OCI-LY3 (cell line): ENCODE measurements around the gene CARD8.
A peak's percentile ranks its signal among the peaks of the same experiment; 100 is the strongest.
"Not testable (repeated sequence)": the region's sequence is repeated elsewhere in the genome, so short reads cannot be mapped to it uniquely, and the experiment has no call there.

Source experiments
- H2AFZ ChIP-seq: fragments of 200-600, 300-600 bp; shearing (Covaris generic); 2 replicates; pipeline ENCODE4 v1.6.0; 2014; ENCODE audit warnings: antibody characterized with exemption, low read depth, low read length
- H3K27ac ChIP-seq: fragments of 200-600, 300-600 bp; sonication (generic); 2 replicates; pipeline ENCODE4 v1.5.1; 2014; ENCODE audit warnings: mild to moderate bottlenecking, low read length, moderate library complexity, mixed read lengths
- H3K27me3 ChIP-seq: fragments of 200-600, 300-600 bp; sonication (generic); 2 replicates; pipeline ENCODE4 v1.6.1; 2014; ENCODE audit warnings: low read depth, low read length, mixed read lengths
- H3K36me3 ChIP-seq: fragments of 200-600, 300-600 bp; sonication (generic); replicated peaks from 2 replicates; pipeline ENCODE3; 2014; ENCODE audit warnings: low read depth, low read length, mixed read lengths
- H3K4me1 ChIP-seq: fragments of 300-600, 200-600 bp; sonication (generic); 2 replicates; pipeline ENCODE4 v1.6.1; 2014; ENCODE audit warnings: low read length, mixed read lengths
- H3K4me2 ChIP-seq: fragments of 200-600, 300-600 bp; sonication (generic); 2 replicates; pipeline ENCODE4 v1.6.1; 2014; ENCODE audit warnings: low read length, mixed read lengths
- H3K4me3 ChIP-seq: fragments of 300-600, 200-600 bp; sonication (generic); 2 replicates; pipeline ENCODE4 v1.5.1; 2014; ENCODE audit warnings: antibody characterized with exemption, mild to moderate bottlenecking, low read length, moderate library complexity
- H3K79me2 ChIP-seq: fragments of 300-600, 200-600 bp; shearing (Covaris generic); 2 replicates; pipeline ENCODE4 v1.6.1; 2014; ENCODE audit warnings: mild to moderate bottlenecking, low read length, mixed read lengths
- H3K9ac ChIP-seq: fragments of 300-600, 200-600 bp; shearing (Covaris generic); 2 replicates; pipeline ENCODE4 v1.6.0; 2014; ENCODE audit warnings: mild to moderate bottlenecking, low read length, moderate library complexity
- H3K9me3 ChIP-seq: fragments of 200-600, 300-600 bp; shearing (Covaris generic); 2 replicates; pipeline ENCODE4 v1.6.1; 2014; ENCODE audit warnings: low read length, mixed read lengths; ENCODE audit not compliant: insufficient read depth
- H4K20me1 ChIP-seq: fragments of 200-600, 300-600 bp; sonication (generic); 2 replicates; pipeline ENCODE4 v1.6.1; 2016; ENCODE audit warnings: low read length, mixed read lengths; ENCODE audit not compliant: insufficient read depth
- CTCF ChIP-seq: fragments of 200-600, 300-600 bp; sonication (generic); IDR thresholded peaks from 2 replicates; pipeline ENCODE4 v1.5.1; 2014; ENCODE audit warnings: antibody characterized with exemption, low read length, low read depth
- EZH2phosphoT487 ChIP-seq: fragments of 200-600 bp; shearing (Covaris generic); IDR thresholded peaks from 2 replicates; pipeline ENCODE4 v1.6.1; 2018; ENCODE audit warnings: antibody characterized with exemption, mixed run types, low read depth

Gene CARD8

DNA sequence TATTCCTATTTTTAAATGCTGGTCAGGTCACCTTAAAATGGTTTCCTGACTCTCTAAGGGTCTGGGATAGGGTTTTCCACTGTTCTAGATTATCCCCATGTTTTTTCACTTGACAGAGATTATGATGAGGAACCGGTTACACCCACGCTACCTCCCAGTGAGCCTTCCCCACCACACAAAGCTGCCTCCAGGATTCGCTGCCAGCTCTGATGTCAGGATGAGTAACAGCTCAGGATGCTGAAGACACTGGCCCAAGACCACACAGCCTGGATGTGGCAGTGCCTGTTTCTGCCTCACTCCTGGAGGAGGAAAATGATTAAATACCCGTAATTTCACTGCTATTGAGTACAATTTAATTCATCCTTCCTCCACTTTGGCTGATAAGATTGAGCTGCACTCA is 37.1 kb upstream of the CARD8 start:
- Histone ChIP-seq H3K4me2 (no peak overlapping the region), H3K27ac (no peak overlapping the region), H3K36me3 (no peaks in the 10 kb centered on the region), H3K9ac (no peak overlapping the region), H3K9me3 (no peaks in the 10 kb centered on the region), H3K27me3 (peaks cover 11% of the 10 kb centered on the region), H3K79me2 (no peaks in the 10 kb centered on the region), H2AFZ (no peak overlapping the region), H3K4me1 (peaks cover 3% of the 10 kb centered on the region; the same call in 1 of the 2 replicates), H4K20me1 (no peaks in the 10 kb centered on the region), H3K4me3 (no peak overlapping the region)
- TF ChIP-seq CTCF, result no peak
- TF ChIP-seq EZH2phosphoT487, result no peak

DNA sequence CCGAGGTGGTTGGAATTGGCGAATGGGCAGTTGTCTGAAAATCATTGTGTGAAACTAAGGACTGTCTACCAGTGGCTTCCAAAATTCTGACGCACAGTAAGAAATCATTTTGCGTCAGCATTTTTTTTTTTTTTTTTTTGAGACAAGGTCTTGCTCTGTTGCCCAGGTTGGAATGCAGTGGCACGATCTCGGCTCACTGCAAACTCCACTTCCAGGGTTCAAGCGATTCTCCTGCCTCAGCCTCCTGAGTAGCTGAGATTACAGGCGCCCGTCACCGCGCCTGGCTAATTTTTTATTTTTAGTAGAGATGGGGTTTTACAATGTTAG is 35.7 kb upstream of the CARD8 start:
- not testable (repeated sequence) for H4K20me1 ChIP-seq, H3K9me3 ChIP-seq, H3K4me1 ChIP-seq, H3K27ac ChIP-seq, H3K36me3 ChIP-seq, H3K9ac ChIP-seq, H3K79me2 ChIP-seq
- Histone ChIP-seq H3K27me3 (peaks cover 15% of the 10 kb centered on the region), H3K4me2 (peak overlapping the region; percentile 95), H3K4me3 (peak overlapping the region; percentile 77), H2AFZ (peak overlapping the region; percentile 82)

DNA sequence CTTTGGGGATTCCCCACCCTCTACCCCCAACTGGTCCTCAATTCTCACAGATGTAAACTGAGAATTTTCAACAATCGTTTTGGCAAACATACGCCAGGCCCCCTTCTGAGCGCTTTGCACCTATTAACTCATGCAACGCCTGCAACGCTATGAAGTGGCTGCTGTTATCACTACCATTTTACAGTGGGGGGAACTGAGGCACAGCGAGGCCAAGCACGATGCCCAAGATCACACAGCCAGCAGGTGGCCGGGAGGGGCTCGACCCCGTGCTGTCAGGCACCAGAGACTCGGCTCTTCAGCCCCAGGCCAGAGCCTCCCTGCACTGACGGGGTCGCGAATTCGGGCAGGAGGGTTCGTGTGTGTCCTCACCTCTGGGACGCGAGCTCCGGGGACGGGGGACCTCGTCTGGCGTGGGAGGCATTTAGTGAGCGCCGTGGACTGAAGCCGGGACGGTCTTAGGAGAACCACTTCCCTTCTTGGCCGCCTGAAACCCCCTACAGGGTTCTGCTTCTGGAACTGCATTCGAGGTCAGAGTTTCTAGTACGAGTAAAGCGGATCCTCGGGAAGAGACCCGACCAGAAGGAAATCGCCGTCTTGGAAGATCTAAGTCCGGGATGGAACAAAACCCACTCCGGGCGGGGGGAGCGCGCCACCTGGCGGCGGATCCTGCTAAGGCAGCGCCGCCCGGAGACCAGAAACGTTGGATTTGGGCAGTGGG is 35.2 kb upstream of the CARD8 start:
- H3K79me2 ChIP-seq, result no peaks in the 10 kb centered on the region
- peak overlapping the region; percentile 38 for H3K9ac ChIP-seq
- TF ChIP-seq CTCF, result peak; percentile 98
- no peak for TF ChIP-seq EZH2phosphoT487
- peak overlapping the region; percentile 95 for H3K4me2 ChIP-seq
- peaks cover 20% of the 10 kb centered on the region for H3K27me3 ChIP-seq
- H4K20me1 ChIP-seq, result no peaks in the 10 kb centered on the region
- H3K36me3 ChIP-seq, result no peaks in the 10 kb centered on the region
- H3K4me3 ChIP-seq, result peak overlapping the region; percentile 77
- peaks cover 3% of the 10 kb centered on the region; the same call in 1 of the 2 replicates for H3K4me1 ChIP-seq
- H2AFZ ChIP-seq, result peak overlapping the region; percentile 82
- no peaks in the 10 kb centered on the region; the same call in 1 of the 2 replicates for H3K9me3 ChIP-seq
- no peak overlapping the region for H3K27ac ChIP-seq

DNA sequence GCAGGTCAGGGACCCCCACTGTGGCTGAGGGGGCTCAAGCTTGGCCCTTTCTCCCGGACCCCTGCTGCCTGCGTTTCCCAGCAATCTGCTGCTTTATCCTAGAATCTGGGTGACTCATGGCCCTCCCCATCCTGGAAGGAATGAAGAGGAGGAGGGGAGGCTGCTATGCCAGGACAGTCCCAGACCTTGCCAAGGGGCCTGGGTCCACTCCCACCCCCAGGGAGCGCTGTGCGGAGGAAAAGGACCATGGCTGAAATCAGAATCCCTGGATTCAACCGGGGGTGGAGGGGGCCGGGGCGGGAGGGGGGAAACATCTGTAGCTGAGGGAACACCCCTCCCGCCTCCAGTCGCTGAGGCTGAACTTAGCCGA is 34.7 kb upstream of the CARD8 start:
- no peak overlapping the region for H3K9ac ChIP-seq
- peaks cover 3% of the 10 kb centered on the region; the same call in 1 of the 2 replicates for H3K4me1 ChIP-seq
- H3K4me2 ChIP-seq, result peak overlapping the region; percentile 95
- peak overlapping the region; percentile 77 for H3K4me3 ChIP-seq
- no peaks in the 10 kb centered on the region for H3K79me2 ChIP-seq
- H3K9me3 ChIP-seq, result no peaks in the 10 kb centered on the region; the same call in 1 of the 2 replicates
- peaks cover 19% of the 10 kb centered on the region for H3K27me3 ChIP-seq
- H2AFZ ChIP-seq, result no peak overlapping the region
- no peak for TF ChIP-seq CTCF
- no peak for TF ChIP-seq EZH2phosphoT487
- H4K20me1 ChIP-seq, result no peaks in the 10 kb centered on the region
- no peaks in the 10 kb centered on the region for H3K36me3 ChIP-seq
- no peak overlapping the region for H3K27ac ChIP-seq

DNA sequence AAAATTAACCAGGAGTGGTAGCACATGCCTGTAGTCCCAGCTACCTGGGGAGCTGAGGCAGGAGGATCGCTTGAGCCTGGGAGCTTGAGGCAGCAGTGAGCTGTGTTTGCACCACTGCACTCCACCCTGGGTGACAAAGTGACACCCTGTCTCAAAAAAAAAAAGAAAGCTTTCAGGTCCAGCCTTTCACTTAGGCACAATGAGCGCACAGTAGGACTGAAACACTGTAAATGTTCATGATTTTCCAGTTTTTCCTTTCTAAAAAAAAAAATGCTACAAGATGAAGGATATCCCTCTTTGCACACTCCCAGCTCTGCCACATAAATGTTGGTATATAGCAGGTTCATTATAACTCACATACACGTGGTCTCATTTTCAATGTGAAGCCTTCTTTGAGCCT is 32.0 kb upstream of the CARD8 start:
- Histone ChIP-seq H3K36me3 (no peaks in the 10 kb centered on the region), H3K79me2 (no peaks in the 10 kb centered on the region), H3K4me1 (peaks cover 3% of the 10 kb centered on the region; the same call in 1 of the 2 replicates), H3K9me3 (peaks cover 6% of the 10 kb centered on the region), H3K4me2 (no peak overlapping the region), H3K9ac (no peak overlapping the region), H3K27me3 (peaks cover 19% of the 10 kb centered on the region), H3K27ac (no peak overlapping the region), H3K4me3 (no peak overlapping the region), H4K20me1 (no peaks in the 10 kb centered on the region), H2AFZ (no peak overlapping the region)
- TF ChIP-seq CTCF (no peak), EZH2phosphoT487 (no peak)
